Kidney epithelial cell (primary cell): ENCODE data around the gene AXIN1. TPM values are rescaled to one million over a fixed set of nuclear protein-coding genes. Genes with fewer than 3 reads are reported as not detected.

Source experiments
- DNase-seq: peaks from one replicate; pipeline ENCODE4 v3.0.0-alpha.2; 2010; ENCODE audit warnings: low read depth
- H3K27me3 ChIP-seq: 2 replicates; pipeline ENCODE4 v1.6.0; 2011; ENCODE audit warnings: low read length; ENCODE audit not compliant: control insufficient read depth, insufficient read depth
- H3K36me3 ChIP-seq: 2 replicates; pipeline ENCODE4 v1.5.1; 2011; ENCODE audit warnings: low read length; ENCODE audit not compliant: control insufficient read depth, insufficient read depth
- H3K4me3 ChIP-seq: 2 replicates; pipeline ENCODE4 v1.5.1; 2011; ENCODE audit warnings: low read depth, mild to moderate bottlenecking, control low read depth, low read length
- total RNA-seq: library from RNA; depleted of rRNA; stranded (reverse); fragments of >200 nt; gene quantifications from 2 replicates; pipeline ENCODE4 v1.2.3, GENCODE V29; 2015
- TF ChIP-seq, protein P1 (sequence below): IDR thresholded peaks from 2 replicates; pipeline ENCODE4 v1.5.1; 2011; ENCODE audit warnings: mild to moderate bottlenecking, moderate library complexity, low read length, control low read depth, inconsistent platforms; ENCODE audit not compliant: insufficient read depth, poor library complexity, severe bottlenecking

Gene AXIN1
- total RNA-seq, 1 donor from 2014 or later, result 43.0 TPM

GRCh38 chr16:361872-362701 is 9.6 kb upstream of the AXIN1 start:
- Histone ChIP-seq H3K27me3 (peaks cover 21% of the 10 kb centered on the region), H3K36me3 (no peaks in the 10 kb centered on the region), H3K4me3 (no peak overlapping the region)
- DNase-seq, result no peak
- TF ChIP-seq, protein P1, sequence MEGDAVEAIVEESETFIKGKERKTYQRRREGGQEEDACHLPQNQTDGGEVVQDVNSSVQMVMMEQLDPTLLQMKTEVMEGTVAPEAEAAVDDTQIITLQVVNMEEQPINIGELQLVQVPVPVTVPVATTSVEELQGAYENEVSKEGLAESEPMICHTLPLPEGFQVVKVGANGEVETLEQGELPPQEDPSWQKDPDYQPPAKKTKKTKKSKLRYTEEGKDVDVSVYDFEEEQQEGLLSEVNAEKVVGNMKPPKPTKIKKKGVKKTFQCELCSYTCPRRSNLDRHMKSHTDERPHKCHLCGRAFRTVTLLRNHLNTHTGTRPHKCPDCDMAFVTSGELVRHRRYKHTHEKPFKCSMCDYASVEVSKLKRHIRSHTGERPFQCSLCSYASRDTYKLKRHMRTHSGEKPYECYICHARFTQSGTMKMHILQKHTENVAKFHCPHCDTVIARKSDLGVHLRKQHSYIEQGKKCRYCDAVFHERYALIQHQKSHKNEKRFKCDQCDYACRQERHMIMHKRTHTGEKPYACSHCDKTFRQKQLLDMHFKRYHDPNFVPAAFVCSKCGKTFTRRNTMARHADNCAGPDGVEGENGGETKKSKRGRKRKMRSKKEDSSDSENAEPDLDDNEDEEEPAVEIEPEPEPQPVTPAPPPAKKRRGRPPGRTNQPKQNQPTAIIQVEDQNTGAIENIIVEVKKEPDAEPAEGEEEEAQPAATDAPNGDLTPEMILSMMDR, result peak; percentile 90

DNA sequence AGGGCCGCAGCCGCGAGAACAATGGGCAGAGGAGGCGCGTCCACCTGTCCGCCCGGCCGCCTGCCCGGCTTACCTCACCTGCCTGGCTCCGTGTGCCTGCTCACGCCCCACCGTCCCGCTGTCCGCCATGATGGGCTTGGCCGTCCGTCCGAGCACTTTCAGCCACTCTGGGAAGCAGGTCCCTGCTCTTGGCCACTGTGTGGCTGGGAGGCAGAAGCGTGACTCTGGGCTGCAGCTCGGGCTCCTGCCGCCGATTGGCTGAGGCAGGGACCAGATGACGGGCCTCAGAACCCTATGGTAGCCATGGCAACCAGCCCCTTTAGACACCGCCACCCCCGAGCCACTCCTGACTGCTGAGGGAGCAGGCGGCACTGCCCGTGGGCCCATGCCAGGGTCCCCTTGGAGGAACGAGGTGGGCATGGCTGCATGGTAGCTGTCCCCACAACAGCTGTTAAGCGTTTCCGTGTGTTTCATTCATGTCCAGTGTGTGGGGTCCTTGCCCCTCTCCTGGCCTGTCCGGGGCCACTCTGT is 8.9 kb upstream of the AXIN1 start:
- no peak for DNase-seq
- no peak overlapping the region for H3K4me3 ChIP-seq
- TF ChIP-seq, protein P1, result no peak
- H3K36me3 ChIP-seq, result no peaks in the 10 kb centered on the region
- peaks cover 21% of the 10 kb centered on the region for H3K27me3 ChIP-seq

GRCh38 chr16:360698-361336 is 8.3 kb upstream of the AXIN1 start:
- TF ChIP-seq, protein P1, result no peak
- DNase-seq, result no peak
- H3K27me3 ChIP-seq, result peaks cover 21% of the 10 kb centered on the region
- no peaks in the 10 kb centered on the region for H3K36me3 ChIP-seq
- no peak overlapping the region for H3K4me3 ChIP-seq

DNA sequence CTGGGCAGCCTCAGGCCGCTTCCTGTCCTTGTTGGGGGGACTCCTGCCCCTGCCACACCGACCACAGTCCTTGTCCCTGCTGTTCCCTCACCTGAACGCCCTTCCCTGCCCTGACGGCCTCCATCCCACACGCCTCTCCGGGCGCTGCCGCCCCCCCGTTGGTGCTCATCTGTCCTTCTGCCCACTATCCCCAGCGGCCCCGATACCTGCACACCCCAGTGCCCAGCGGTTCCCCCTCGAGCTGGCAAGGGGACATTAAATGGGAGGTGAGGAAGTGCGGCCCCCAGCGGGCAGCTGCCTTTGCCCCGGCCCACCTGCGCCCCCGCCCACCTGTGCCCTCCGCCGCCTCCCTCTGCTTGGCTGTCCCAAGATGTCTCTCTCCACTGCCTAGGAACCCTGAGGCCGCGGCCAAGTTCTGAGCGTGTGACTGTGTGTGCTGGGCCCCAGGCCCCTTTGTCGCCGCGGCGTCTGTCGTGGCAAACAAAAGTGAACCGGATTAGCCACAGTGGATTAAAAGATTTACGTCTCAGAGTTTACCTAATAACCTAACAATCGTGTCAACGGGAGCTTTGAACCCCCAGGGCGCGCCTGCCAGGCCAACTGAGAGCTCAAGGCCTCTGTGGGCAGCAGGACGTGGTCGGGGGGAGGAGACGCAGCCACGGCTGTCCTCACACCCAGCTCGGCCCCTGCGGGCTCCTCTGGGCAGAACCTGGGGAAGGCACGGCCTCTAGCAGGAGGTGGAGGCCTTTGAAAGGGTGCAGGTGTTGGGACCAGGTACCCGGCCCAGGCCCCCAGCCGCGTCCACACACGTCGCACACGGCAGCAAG is 7.6 kb upstream of the AXIN1 start:
- peaks cover 21% of the 10 kb centered on the region for H3K27me3 ChIP-seq
- TF ChIP-seq, protein P1, result no peak
- H3K4me3 ChIP-seq, result no peak overlapping the region
- no peaks in the 10 kb centered on the region for H3K36me3 ChIP-seq
- DNase-seq, result no peak

- no peaks in the 10 kb centered on the region for H3K36me3 ChIP-seq
- H3K27me3 ChIP-seq, result peaks cover 15% of the 10 kb centered on the region
- no peak overlapping the region for H3K4me3 ChIP-seq
- TF ChIP-seq, protein P1, result no peak
- no peak for DNase-seq
Observed at GRCh38 chr16:359067-359763, 6.7 kb upstream of the AXIN1 start.
